ENCODE data around the gene MPPED1. TPM values are rescaled to one million over a fixed set of nuclear protein-coding genes. Genes with fewer than 3 reads are reported as not detected.

MPPED1 gene
- polyA plus RNA-seq, 1 of the 3 experiments (the other 2 are of a cell fraction): 0.03 TPM

DNA sequence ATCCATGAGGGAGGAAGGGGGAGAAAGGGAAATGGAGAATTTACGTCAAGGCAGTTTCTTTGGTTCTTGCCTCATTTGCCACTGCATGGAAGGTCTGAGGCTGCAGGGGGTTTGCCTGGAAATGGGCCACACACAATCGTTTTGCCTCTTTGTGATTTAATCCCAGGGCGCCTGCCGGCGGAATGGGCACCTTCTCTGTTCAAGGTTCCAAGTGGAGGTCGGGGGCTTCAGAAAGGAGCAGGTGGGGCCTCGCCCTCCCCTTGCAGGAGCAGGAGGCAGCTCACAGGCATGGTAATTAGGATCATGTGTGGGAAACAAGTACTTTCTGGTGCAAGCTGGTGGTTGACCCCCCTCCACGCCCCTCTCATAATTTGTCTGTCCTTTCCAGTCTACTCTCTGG is 29.9 kb downstream of the MPPED1 start:
- H3K79me2 ChIP-seq (ENCODE audit: insufficient read depth): no peaks in the 10 kb centered on the region
- H3K9ac ChIP-seq: no peak overlapping the region
- no peak overlapping the region for H2AFZ ChIP-seq (ENCODE audit: low read depth)
- H4K20me1 ChIP-seq (ENCODE audit: insufficient read depth): no peaks in the 10 kb centered on the region
- WGBS (ENCODE audit: low lambda C conversion rate): 18% methylated on average over 2 of the region's 8 CpGs
- H3K27ac ChIP-seq (ENCODE audit: low read depth in 2 of 2, low read length in 1 of 2): no peak overlapping the region
- POLR2A ChIA-PET: no interaction called here
- H3K27me3 ChIP-seq (ENCODE audit: insufficient read depth): no peaks in the 10 kb centered on the region
- H3F3A ChIP-seq (replicated peaks; ENCODE audit: insufficient read depth): no peaks in the 10 kb centered on the region
- no peaks in the 10 kb centered on the region for H3K36me3 ChIP-seq (replicated peaks in 1 of 2; ENCODE audit: control insufficient read depth in 1 of 2, insufficient read depth in 2 of 2, low read length in 1 of 2)
- H3K4me1 ChIP-seq (ENCODE audit: control insufficient read depth in 1 of 2, insufficient read depth in 2 of 2, low read depth in 1 of 2, low read length in 1 of 2): no peaks in the 10 kb centered on the region
- no peak overlapping the region for H3K4me3 ChIP-seq (ENCODE audit: low read depth in 2 of 2, low read length in 1 of 2)
- no peaks in the 10 kb centered on the region for H3K9me3 ChIP-seq
- no peak for DNase-seq
- CTCF ChIA-PET: no interaction called here
- H3K4me2 ChIP-seq: no peak overlapping the region
- TF ChIP-seq TAF1 (IDR thresholded peaks at IDR 0.05; ENCODE audit: borderline replicate concordance, low read depth, low read length) (no peak), TEAD4 (IDR thresholded peaks at IDR 0.05; ENCODE audit: borderline replicate concordance, insufficient read depth) (no peak), JUND (IDR thresholded peaks at IDR 0.05) (no peak), MXI1 (IDR thresholded peaks at IDR 0.05; ENCODE audit: low read depth, low read length) (no peak), NFIC (IDR thresholded peaks at IDR 0.05; ENCODE audit: borderline replicate concordance) (no peak)
- TF ChIP-seq, protein P1, sequence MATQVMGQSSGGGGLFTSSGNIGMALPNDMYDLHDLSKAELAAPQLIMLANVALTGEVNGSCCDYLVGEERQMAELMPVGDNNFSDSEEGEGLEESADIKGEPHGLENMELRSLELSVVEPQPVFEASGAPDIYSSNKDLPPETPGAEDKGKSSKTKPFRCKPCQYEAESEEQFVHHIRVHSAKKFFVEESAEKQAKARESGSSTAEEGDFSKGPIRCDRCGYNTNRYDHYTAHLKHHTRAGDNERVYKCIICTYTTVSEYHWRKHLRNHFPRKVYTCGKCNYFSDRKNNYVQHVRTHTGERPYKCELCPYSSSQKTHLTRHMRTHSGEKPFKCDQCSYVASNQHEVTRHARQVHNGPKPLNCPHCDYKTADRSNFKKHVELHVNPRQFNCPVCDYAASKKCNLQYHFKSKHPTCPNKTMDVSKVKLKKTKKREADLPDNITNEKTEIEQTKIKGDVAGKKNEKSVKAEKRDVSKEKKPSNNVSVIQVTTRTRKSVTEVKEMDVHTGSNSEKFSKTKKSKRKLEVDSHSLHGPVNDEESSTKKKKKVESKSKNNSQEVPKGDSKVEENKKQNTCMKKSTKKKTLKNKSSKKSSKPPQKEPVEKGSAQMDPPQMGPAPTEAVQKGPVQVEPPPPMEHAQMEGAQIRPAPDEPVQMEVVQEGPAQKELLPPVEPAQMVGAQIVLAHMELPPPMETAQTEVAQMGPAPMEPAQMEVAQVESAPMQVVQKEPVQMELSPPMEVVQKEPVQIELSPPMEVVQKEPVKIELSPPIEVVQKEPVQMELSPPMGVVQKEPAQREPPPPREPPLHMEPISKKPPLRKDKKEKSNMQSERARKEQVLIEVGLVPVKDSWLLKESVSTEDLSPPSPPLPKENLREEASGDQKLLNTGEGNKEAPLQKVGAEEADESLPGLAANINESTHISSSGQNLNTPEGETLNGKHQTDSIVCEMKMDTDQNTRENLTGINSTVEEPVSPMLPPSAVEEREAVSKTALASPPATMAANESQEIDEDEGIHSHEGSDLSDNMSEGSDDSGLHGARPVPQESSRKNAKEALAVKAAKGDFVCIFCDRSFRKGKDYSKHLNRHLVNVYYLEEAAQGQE (IDR thresholded peaks at IDR 0.05; ENCODE audit: low read depth, low read length): no peak
- no peaks in the 10 kb centered on the region for H3K9me2 ChIP-seq

DNA sequence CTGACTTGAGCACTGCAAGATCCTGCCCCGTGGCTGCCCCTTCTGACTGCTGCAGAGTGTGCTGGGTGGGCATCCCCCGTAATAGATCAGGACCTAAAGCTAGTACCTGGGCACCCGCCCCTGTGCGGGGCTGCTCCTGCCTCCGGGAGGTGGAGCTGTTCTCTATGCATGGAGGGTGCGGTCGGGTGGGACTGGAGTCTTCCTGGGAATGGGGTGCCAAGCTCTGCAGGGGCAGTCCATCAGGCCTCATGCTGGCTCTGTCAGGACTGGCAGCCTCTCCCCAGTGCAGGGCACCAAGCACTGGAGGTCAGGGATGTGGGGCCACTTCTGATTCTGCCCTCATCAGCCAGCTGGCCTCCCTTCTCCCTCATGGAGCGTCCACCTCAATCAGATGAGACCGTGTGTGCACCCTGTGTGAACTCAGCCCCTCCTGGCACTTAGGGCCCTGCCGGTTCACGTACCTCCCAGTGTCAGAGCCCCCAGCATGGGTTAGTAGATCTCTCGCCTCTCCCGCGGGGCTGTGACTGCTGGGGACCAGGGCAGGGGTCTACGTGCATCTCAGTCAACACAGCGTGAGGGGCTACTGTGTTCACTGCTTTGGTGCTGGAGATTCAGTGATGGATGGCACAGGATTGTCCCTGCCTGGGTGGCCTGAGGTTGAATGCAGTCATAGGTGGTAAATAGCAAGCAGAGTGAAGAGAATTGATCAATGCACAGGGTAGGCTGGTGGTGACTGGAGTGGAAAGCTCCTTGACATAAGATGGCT is 30.8 kb downstream of the MPPED1 start:
- WGBS (ENCODE audit: low lambda C conversion rate): 43% methylated on average over 2 of the region's 16 CpGs
- DNase-seq: no peak
- H3K4me3 ChIP-seq (ENCODE audit: low read depth in 2 of 2, low read length in 1 of 2): no peak overlapping the region
- no peaks in the 10 kb centered on the region for H3F3A ChIP-seq (replicated peaks; ENCODE audit: insufficient read depth)
- TF ChIP-seq TCF12 (IDR thresholded peaks at IDR 0.05): no peak
- TF ChIP-seq, protein P2, sequence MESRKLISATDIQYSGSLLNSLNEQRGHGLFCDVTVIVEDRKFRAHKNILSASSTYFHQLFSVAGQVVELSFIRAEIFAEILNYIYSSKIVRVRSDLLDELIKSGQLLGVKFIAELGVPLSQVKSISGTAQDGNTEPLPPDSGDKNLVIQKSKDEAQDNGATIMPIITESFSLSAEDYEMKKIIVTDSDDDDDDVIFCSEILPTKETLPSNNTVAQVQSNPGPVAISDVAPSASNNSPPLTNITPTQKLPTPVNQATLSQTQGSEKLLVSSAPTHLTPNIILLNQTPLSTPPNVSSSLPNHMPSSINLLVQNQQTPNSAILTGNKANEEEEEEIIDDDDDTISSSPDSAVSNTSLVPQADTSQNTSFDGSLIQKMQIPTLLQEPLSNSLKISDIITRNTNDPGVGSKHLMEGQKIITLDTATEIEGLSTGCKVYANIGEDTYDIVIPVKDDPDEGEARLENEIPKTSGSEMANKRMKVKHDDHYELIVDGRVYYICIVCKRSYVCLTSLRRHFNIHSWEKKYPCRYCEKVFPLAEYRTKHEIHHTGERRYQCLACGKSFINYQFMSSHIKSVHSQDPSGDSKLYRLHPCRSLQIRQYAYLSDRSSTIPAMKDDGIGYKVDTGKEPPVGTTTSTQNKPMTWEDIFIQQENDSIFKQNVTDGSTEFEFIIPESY (IDR thresholded peaks at IDR 0.05; ENCODE audit: borderline replicate concordance, low read depth): no peak
- H3K27ac ChIP-seq (ENCODE audit: low read depth in 2 of 2, low read length in 1 of 2): no peak overlapping the region
- no peaks in the 10 kb centered on the region for H3K9me2 ChIP-seq
- no peaks in the 10 kb centered on the region for H3K9me3 ChIP-seq
- ChIA-PET CTCF (no interaction called here), POLR2A (no interaction called here)
- H3K36me3 ChIP-seq (replicated peaks in 1 of 2; ENCODE audit: control insufficient read depth in 1 of 2, insufficient read depth in 2 of 2, low read length in 1 of 2): no peaks in the 10 kb centered on the region
- no peak overlapping the region for H2AFZ ChIP-seq (ENCODE audit: low read depth)
- no peaks in the 10 kb centered on the region for H3K4me1 ChIP-seq (ENCODE audit: control insufficient read depth in 1 of 2, insufficient read depth in 2 of 2, low read depth in 1 of 2, low read length in 1 of 2)
- no peaks in the 10 kb centered on the region for H3K79me2 ChIP-seq (ENCODE audit: insufficient read depth)
- H4K20me1 ChIP-seq (ENCODE audit: insufficient read depth): no peaks in the 10 kb centered on the region
- no peaks in the 10 kb centered on the region for H3K27me3 ChIP-seq (ENCODE audit: insufficient read depth)
- H3K4me2 ChIP-seq: no peak overlapping the region
- no peak overlapping the region for H3K9ac ChIP-seq
